Stimulated activated naive CD8-positive, alpha-beta T cell treated with anti-CD3 and anti-CD28 coated beads, Interleukin-15, amount 100 ng/mL, for 72 hours (primary cell): ENCODE data around the gene CCDC201.

Experiments
- ATAC-seq: fragments of 150-1000 bp; cut with Tn5 transposase; 2 replicates; pipeline ENCODE4 v1.10.0; 2021; ENCODE audit warnings: mild to moderate bottlenecking, moderate library complexity
- DNase-seq, 2 donors: peaks; one replicate each; pipeline ENCODE4 v3.0.0; 2021 to 2022
- H3K27ac Mint-ChIP-seq, 2 donors: one replicate each; pipeline ENCODE4 v1.8.0; 2022; ENCODE audit warnings: mild to moderate bottlenecking in 2 of 2, mixed read lengths in 2 of 2, moderate library complexity in 2 of 2
- H3K27me3 Mint-ChIP-seq: one replicate; pipeline ENCODE4 v1.8.0; 2022; ENCODE audit warnings: mixed read lengths
- H3K4me1 Mint-ChIP-seq: one replicate; pipeline ENCODE4 v1.8.0; 2022; ENCODE audit warnings: mild to moderate bottlenecking, mixed read lengths
- H3K4me3 Mint-ChIP-seq, 2 donors: one replicate each; pipeline ENCODE4 v1.8.0; 2022; ENCODE audit warnings: mild to moderate bottlenecking in 2 of 2, mixed read lengths in 2 of 2, moderate library complexity in 1 of 2
- H3K9me3 Mint-ChIP-seq, 2 donors: one replicate each; pipeline ENCODE4 v1.8.0; 2022; ENCODE audit warnings: mixed read lengths in 2 of 2

The CCDC201 gene

GRCh38 chr7:45873035-45873354, at the start of gene CCDC201:
TSS of gene CCDC201 (minus strand) at chr7:45873082. CDS start at chr7:45873007, 75 bp downstream.
- ATAC-seq (no peak), DNase-seq (no peak)
- no peaks in the 10 kb centered on the region for H3K27me3 Mint-ChIP-seq
- no peak within 1 kb of the TSS for H3K27ac Mint-ChIP-seq
- peaks cover 2 to 3% of the 10 kb centered on the region in 2 donors for H3K9me3 Mint-ChIP-seq
- H3K4me3 Mint-ChIP-seq: no peak within 1 kb of the TSS
- H3K4me1 Mint-ChIP-seq: no peaks in the 10 kb centered on the region

GRCh38 chr7:45921699-45922519, 49.0 kb upstream of the CCDC201 start:
- no peaks in the 10 kb centered on the region for H3K9me3 Mint-ChIP-seq
- ATAC-seq (no peak), DNase-seq (peak; percentile 24 to 30)
- peaks cover 32% of the 10 kb centered on the region for H3K4me1 Mint-ChIP-seq
- peaks cover 66% of the 10 kb centered on the region for H3K27me3 Mint-ChIP-seq
- H3K27ac Mint-ChIP-seq: no peak overlapping the region
- peak overlapping the region; percentile 66 to 68 for H3K4me3 Mint-ChIP-seq

- H3K9me3 Mint-ChIP-seq: no peaks in the 10 kb centered on the region
- H3K27ac Mint-ChIP-seq: no peak overlapping the region
- peaks cover 68% of the 10 kb centered on the region for H3K27me3 Mint-ChIP-seq
- DNase-seq (no peak), ATAC-seq (no peak)
- H3K4me1 Mint-ChIP-seq: peaks cover 32% of the 10 kb centered on the region
- H3K4me3 Mint-ChIP-seq: peak overlapping the region; percentile 54 to 66
Observed at GRCh38 chr7:45921381-45921698, 48.5 kb upstream of the CCDC201 start.

GRCh38 chr7:45920502-45921380, 47.9 kb upstream of the CCDC201 start, which contains the start of gene IGFBP3:
TSS of gene IGFBP3 (minus strand) at chr7:45921272. CDS start at chr7:45921140, 132 bp downstream.
- DNase-seq (no peak), ATAC-seq (peak; percentile 32)
- Mint-ChIP-seq H3K4me1 (peaks cover 36% of the 10 kb centered on the region), H3K27ac (peak within 1 kb of the TSS in 1 of 2 donors; percentile 19), H3K27me3 (peaks cover 74% of the 10 kb centered on the region), H3K4me3 (peak within 1 kb of the TSS; percentile 66 to 78), H3K9me3 (no peaks in the 10 kb centered on the region)

- Mint-ChIP-seq H3K27me3 (peaks cover 77% of the 10 kb centered on the region), H3K9me3 (no peaks in the 10 kb centered on the region), H3K27ac (peak overlapping the region in 1 of 2 donors; percentile 19), H3K4me3 (peak overlapping the region; percentile 60 to 78), H3K4me1 (peaks cover 38% of the 10 kb centered on the region)
- ATAC-seq (no peak), DNase-seq (no peak)
Observed at GRCh38 chr7:45919993-45920459, 47.1 kb upstream of the CCDC201 start.

- Mint-ChIP-seq H3K9me3 (no peaks in the 10 kb centered on the region), H3K27ac (no peak overlapping the region), H3K27me3 (peaks cover 71% of the 10 kb centered on the region), H3K4me1 (peaks cover 38% of the 10 kb centered on the region), H3K4me3 (no peak overlapping the region)
- no peak for ATAC-seq
- DNase-seq: no peak
Observed at GRCh38 chr7:45919231-45919784, 46.4 kb upstream of the CCDC201 start.

GRCh38 chr7:45918556-45918955, 45.7 kb upstream of the CCDC201 start:
- Mint-ChIP-seq H3K27me3 (peaks cover 65% of the 10 kb centered on the region), H3K4me3 (no peak overlapping the region), H3K4me1 (peaks cover 38% of the 10 kb centered on the region), H3K9me3 (no peaks in the 10 kb centered on the region), H3K27ac (no peak overlapping the region)
- ATAC-seq: no peak
- no peak for DNase-seq

GRCh38 chr7:45917658-45918057, 44.8 kb upstream of the CCDC201 start:
- H3K27ac Mint-ChIP-seq: no peak overlapping the region
- peaks cover 65% of the 10 kb centered on the region for H3K27me3 Mint-ChIP-seq
- DNase-seq (peak; percentile 72 to 75), ATAC-seq (peak; percentile 57)
- H3K9me3 Mint-ChIP-seq: no peaks in the 10 kb centered on the region
- no peak overlapping the region for H3K4me3 Mint-ChIP-seq
- H3K4me1 Mint-ChIP-seq: peaks cover 31% of the 10 kb centered on the region

- H3K4me1 Mint-ChIP-seq: peaks cover 25% of the 10 kb centered on the region
- H3K27me3 Mint-ChIP-seq: peaks cover 60% of the 10 kb centered on the region
- H3K9me3 Mint-ChIP-seq: no peaks in the 10 kb centered on the region
- no peak overlapping the region for H3K4me3 Mint-ChIP-seq
- ATAC-seq: no peak
- DNase-seq: no peak
- H3K27ac Mint-ChIP-seq: no peak overlapping the region
Observed at GRCh38 chr7:45917064-45917463, 44.2 kb upstream of the CCDC201 start.

- Mint-ChIP-seq H3K27ac (no peak overlapping the region), H3K4me3 (no peak overlapping the region)
Observed at GRCh38 chr7:45915606-45916005, 42.7 kb upstream of the CCDC201 start.

GRCh38 chr7:45914911-45915310, 42.0 kb upstream of the CCDC201 start:
- ATAC-seq (no peak), DNase-seq (no peak)
- Mint-ChIP-seq H3K9me3 (no peaks in the 10 kb centered on the region), H3K27me3 (peaks cover 51% of the 10 kb centered on the region), H3K27ac (no peak overlapping the region), H3K4me1 (peaks cover 9% of the 10 kb centered on the region), H3K4me3 (no peak overlapping the region)

More at GRCh38 chr7:45915606-45916005, 42.7 kb upstream of the CCDC201 start:
- Mint-ChIP-seq H3K4me1 (peaks cover 16% of the 10 kb centered on the region), H3K27me3 (peaks cover 58% of the 10 kb centered on the region), H3K9me3 (no peaks in the 10 kb centered on the region)
- DNase-seq (no peak), ATAC-seq (no peak)

GRCh38 chr7:45912972-45913371, 40.1 kb upstream of the CCDC201 start:
- DNase-seq: no peak
- Mint-ChIP-seq H3K9me3 (peaks cover 0 to 6% of the 10 kb centered on the region in 2 donors), H3K27ac (no peak overlapping the region), H3K4me1 (peaks cover 6% of the 10 kb centered on the region), H3K27me3 (peaks cover 48% of the 10 kb centered on the region), H3K4me3 (no peak overlapping the region)
- no peak for ATAC-seq

GRCh38 chr7:45911311-45911710, 38.4 kb upstream of the CCDC201 start:
- no peak overlapping the region for H3K27ac Mint-ChIP-seq
- peaks cover 6% of the 10 kb centered on the region for H3K4me1 Mint-ChIP-seq
- DNase-seq (no peak), ATAC-seq (no peak)
- peaks cover 0 to 6% of the 10 kb centered on the region in 2 donors for H3K9me3 Mint-ChIP-seq
- peaks cover 36% of the 10 kb centered on the region for H3K27me3 Mint-ChIP-seq
- no peak overlapping the region for H3K4me3 Mint-ChIP-seq

GRCh38 chr7:45910855-45911254, 38.0 kb upstream of the CCDC201 start:
- Mint-ChIP-seq H3K27me3 (peaks cover 32% of the 10 kb centered on the region), H3K27ac (no peak overlapping the region), H3K9me3 (peaks cover 0 to 6% of the 10 kb centered on the region in 2 donors), H3K4me3 (no peak overlapping the region), H3K4me1 (peaks cover 3% of the 10 kb centered on the region)
- DNase-seq (no peak), ATAC-seq (no peak)

- Mint-ChIP-seq H3K27me3 (peaks cover 28% of the 10 kb centered on the region), H3K4me1 (no peaks in the 10 kb centered on the region), H3K27ac (no peak overlapping the region), H3K9me3 (peaks cover 0 to 6% of the 10 kb centered on the region in 2 donors), H3K4me3 (no peak overlapping the region)
- DNase-seq (no peak), ATAC-seq (no peak)
Observed at GRCh38 chr7:45909561-45909960, 36.7 kb upstream of the CCDC201 start.
